CD4-positive, alpha-beta memory T cell (primary cell): ENCODE data around the gene GCDH. TPM values are rescaled to one million over a fixed set of nuclear protein-coding genes. Genes with fewer than 3 reads are reported as not detected.

ENCODE experiments used
- CTCF ChIA-PET: fragments of 350-600 bp; sonication (Branson Sonifier 250); formaldehyde crosslinking; loops from one replicate; lab custom pipeline; 2021; ENCODE audit warnings: inconsistent platforms; ENCODE audit not compliant: partially characterized antibody; lab: Charles Lee
- POLR2A ChIA-PET: fragments of 350-600 bp; sonication (Branson Sonifier 250); formaldehyde crosslinking; loops from one replicate; lab custom pipeline; 2021; ENCODE audit not compliant: partially characterized antibody; lab: Charles Lee
- DNase-seq, 5 donors: peaks; one replicate each; pipeline versions ENCODE4 v3.0.0 to v3.0.0-alpha.2; 2020 to 2022; ENCODE audit warnings: mixed read lengths in 1 of 5
- H3K27ac ChIP-seq: one replicate; pipeline ENCODE4 v1.7.0; 2013; ENCODE audit warnings: low read depth, low read length
- H3K27me3 ChIP-seq: 2 replicates; pipeline ENCODE4 v1.7.0; 2013; ENCODE audit warnings: mild to moderate bottlenecking, low read length, moderate library complexity; ENCODE audit not compliant: insufficient read depth
- H3K36me3 ChIP-seq: 2 replicates; pipeline ENCODE4 v1.7.0; 2013; ENCODE audit warnings: mild to moderate bottlenecking, low read length, moderate library complexity; ENCODE audit not compliant: insufficient read depth
- H3K4me1 ChIP-seq: 2 replicates; pipeline ENCODE4 v1.7.0; 2013; ENCODE audit warnings: mild to moderate bottlenecking, low read length, moderate library complexity; ENCODE audit not compliant: insufficient read depth
- H3K4me3 ChIP-seq, 2 donors: one replicate each; pipeline ENCODE4 v1.7.0; 2013; ENCODE audit warnings: low read length in 2 of 2, mild to moderate bottlenecking in 1 of 2
- H3K9me3 ChIP-seq, 2 donors: one replicate each; pipeline ENCODE4 v1.7.0; 2013; ENCODE audit warnings: low read length in 2 of 2, control low read depth in 1 of 2; ENCODE audit not compliant: control insufficient read depth in 1 of 2
- H3K27ac Mint-ChIP-seq, 7 donors: one replicate each; pipeline ENCODE4 v1.8.0; 2020 to 2021; ENCODE audit warnings: mixed read lengths in 7 of 7, mild to moderate bottlenecking in 6 of 7, inconsistent platforms in 3 of 7, moderate library complexity in 3 of 7
- H3K27me3 Mint-ChIP-seq, 2 donors: one replicate each; pipeline ENCODE4 v1.8.0; 2020 to 2021; ENCODE audit warnings: mixed read lengths in 2 of 2
- H3K36me3 Mint-ChIP-seq, 2 donors: one replicate each; pipeline ENCODE4 v1.8.0; 2020 to 2021; ENCODE audit warnings: mixed read lengths in 2 of 2, inconsistent platforms in 1 of 2, mild to moderate bottlenecking in 1 of 2
- H3K4me1 Mint-ChIP-seq, 4 donors: one replicate each; pipeline ENCODE4 v1.8.0; 2020 to 2021; ENCODE audit warnings: mixed read lengths in 4 of 4, mild to moderate bottlenecking in 1 of 4
- H3K4me3 Mint-ChIP-seq, 8 donors: one replicate each; pipeline ENCODE4 v1.8.0; 2020 to 2021; ENCODE audit warnings: mixed read lengths in 8 of 8, mild to moderate bottlenecking in 7 of 8, moderate library complexity in 6 of 8, inconsistent platforms in 3 of 8
- H3K9me3 Mint-ChIP-seq, 8 donors: one replicate each; pipeline ENCODE4 v1.8.0; 2020 to 2021; ENCODE audit warnings: mixed read lengths in 8 of 8, mild to moderate bottlenecking in 5 of 8, inconsistent platforms in 3 of 8, moderate library complexity in 1 of 8
- intact Hi-C: fragments of 100-400 bp; cut with micrococcal nuclease; formaldehyde crosslinking; loops from one replicate; pipeline ENCODE4 v1.15.1; 2023
- polyA plus RNA-seq, 2 donors: library from polyadenylated mRNA; unstranded; fragments of 300-500 nt; fragmentation: Illumina TruSeq; gene quantifications; one replicate each; pipeline ENCODE4 v1.2.3, GENCODE V29; 2021
- total RNA-seq, 2 experiments: library from RNA; stranded (reverse); gene quantifications; one replicate each; pipeline ENCODE4 v1.2.3, GENCODE V29; 2021

Gene GCDH
- total and polyA plus RNA-seq, 4 experiments from 2014 or later, result 16.5 to 66.1 (median 45.7) TPM

- peaks cover 7 to 10% of the 10 kb centered on the region in 2 donors for H3K27me3 Mint-ChIP-seq
- H3K9me3 Mint-ChIP-seq, result no peaks in the 10 kb centered on the region
- H3K4me1 ChIP-seq, result peaks cover 8% of the 10 kb centered on the region
- peak in 1 of 5 donors; percentile 33 for DNase-seq
- no peaks in the 10 kb centered on the region for H3K27me3 ChIP-seq
- intact Hi-C loops, result no loop called here
- POLR2A ChIA-PET, result no interaction called here
- CTCF ChIA-PET, result no interaction called here
- H3K27ac ChIP-seq, result no peak overlapping the region
- no peak overlapping the region for H3K4me3 ChIP-seq
- H3K4me1 Mint-ChIP-seq, result peaks cover 5 to 13% (median 9%) of the 10 kb centered on the region in 4 donors
- no peaks in the 10 kb centered on the region for H3K36me3 ChIP-seq
- peak overlapping the region in 6 of 8 donors; percentile 42 to 81 (median 63) for H3K4me3 Mint-ChIP-seq
- H3K27ac Mint-ChIP-seq, result no peak overlapping the region
- H3K9me3 ChIP-seq, result no peaks in the 10 kb centered on the region
- no peaks in the 10 kb centered on the region for H3K36me3 Mint-ChIP-seq
These were observed 24.4 kb upstream of the GCDH start for GRCh38 chr19:12866416-12867119.

- Histone ChIP-seq H3K4me3 (peak overlapping the region; percentile 43 to 52), H3K9me3 (no peaks in the 10 kb centered on the region), H3K27me3 (no peaks in the 10 kb centered on the region), H3K27ac (no peak overlapping the region), H3K36me3 (no peaks in the 10 kb centered on the region), H3K4me1 (peaks cover 8% of the 10 kb centered on the region)
- DNase-seq, result peak; percentile 40 to 67 (median 45)
- intact Hi-C loops, result no loop called here
- peaks cover 2 to 7% of the 10 kb centered on the region in 2 donors for H3K36me3 Mint-ChIP-seq
- CTCF ChIA-PET, result interaction anchor here (0.9 kb wide), 1 partner anchor 20 kb away, joined by 4 read pairs; no protein-coding TSS in a partner anchor
- H3K27ac Mint-ChIP-seq, result peak overlapping the region in 1 of 7 donors; percentile 25
- peaks cover 0 to 4% (median 0%) of the 10 kb centered on the region in 8 donors for H3K9me3 Mint-ChIP-seq
- POLR2A ChIA-PET, result interaction anchor here (1.4 kb wide), 1 partner anchor 24 kb away, joined by 3 read pairs; the partner anchor contains the start of gene GCDH
- peak overlapping the region; percentile 54 to 82 (median 72) for H3K4me3 Mint-ChIP-seq
- H3K4me1 Mint-ChIP-seq, result peaks cover 8 to 17% (median 11%) of the 10 kb centered on the region in 4 donors
- H3K27me3 Mint-ChIP-seq, result peaks cover 7 to 10% of the 10 kb centered on the region in 2 donors
These were observed 23.6 kb upstream of the GCDH start for GRCh38 chr19:12867120-12868099.

- CTCF ChIA-PET, result interaction anchor here (0.6 kb wide), 1 partner anchor 10 kb away, joined by 3 read pairs; no protein-coding TSS in a partner anchor
- H3K27me3 Mint-ChIP-seq, result peaks cover 6 to 7% of the 10 kb centered on the region in 2 donors
- intact Hi-C loops, result no loop called here
- Histone ChIP-seq H3K4me1 (peaks cover 8% of the 10 kb centered on the region), H3K9me3 (no peaks in the 10 kb centered on the region), H3K27me3 (no peaks in the 10 kb centered on the region), H3K27ac (no peak overlapping the region), H3K36me3 (no peaks in the 10 kb centered on the region), H3K4me3 (no peak overlapping the region)
- DNase-seq, result no peak
- peaks cover 7 to 11% of the 10 kb centered on the region in 2 donors for H3K36me3 Mint-ChIP-seq
- peak overlapping the region in 1 of 8 donors; percentile 82 for H3K4me3 Mint-ChIP-seq
- POLR2A ChIA-PET, result interaction anchor here (1.4 kb wide), 1 partner anchor 23 kb away, joined by 3 read pairs; the partner anchor contains the start of gene GCDH
- H3K9me3 Mint-ChIP-seq, result peaks cover 0 to 4% (median 0%) of the 10 kb centered on the region in 8 donors
- H3K4me1 Mint-ChIP-seq, result peaks cover 8 to 27% (median 11%) of the 10 kb centered on the region in 4 donors
- H3K27ac Mint-ChIP-seq, result no peak overlapping the region
These were observed 22.3 kb upstream of the GCDH start for GRCh38 chr19:12868540-12869112.

- Mint-ChIP-seq H3K27ac (no peak overlapping the region), H3K4me1 (peaks cover 6 to 21% (median 8%) of the 10 kb centered on the region in 4 donors), H3K4me3 (no peak overlapping the region), H3K9me3 (peaks cover 0 to 4% (median 0%) of the 10 kb centered on the region in 8 donors), H3K27me3 (peaks cover under 1 to 3% of the 10 kb centered on the region in 2 donors), H3K36me3 (peaks cover 21% of the 10 kb centered on the region in 2 donors)
- Histone ChIP-seq H3K27me3 (no peaks in the 10 kb centered on the region), H3K4me1 (peaks cover 8% of the 10 kb centered on the region), H3K27ac (no peak overlapping the region), H3K9me3 (no peaks in the 10 kb centered on the region), H3K4me3 (no peak overlapping the region), H3K36me3 (peaks cover 5% of the 10 kb centered on the region)
- DNase-seq, result no peak
- CTCF ChIA-PET, result interaction anchor here (0.6 to 3.0 kb wide), 6 partner anchors 10 to 114 kb away, joined by 3 to 16 read pairs (median 6); partner anchors contain the start of gene DNASE2
- intact Hi-C loops, result no loop called here
- POLR2A ChIA-PET, result no interaction called here
These were observed 19.3 kb upstream of the GCDH start for GRCh38 chr19:12871681-12872080.

- DNase-seq, result no peak
- Mint-ChIP-seq H3K4me1 (peaks cover 2 to 16% (median 5%) of the 10 kb centered on the region in 4 donors), H3K4me3 (no peak overlapping the region), H3K27me3 (peaks cover 0 to 3% of the 10 kb centered on the region in 2 donors), H3K9me3 (peaks cover 0 to 4% (median 0%) of the 10 kb centered on the region in 8 donors), H3K27ac (peak overlapping the region in 1 of 7 donors; percentile 50), H3K36me3 (peaks cover 21 to 25% of the 10 kb centered on the region in 2 donors)
- intact Hi-C loops, result no loop called here
- Histone ChIP-seq H3K27me3 (no peaks in the 10 kb centered on the region), H3K36me3 (peaks cover 5% of the 10 kb centered on the region), H3K4me1 (peaks cover 5% of the 10 kb centered on the region), H3K9me3 (no peaks in the 10 kb centered on the region), H3K4me3 (no peak overlapping the region), H3K27ac (no peak overlapping the region)
- ChIA-PET POLR2A (interaction anchor here (1.5 to 1.7 kb wide), 2 partner anchors 13 to 84 kb away, joined by 3 to 5 read pairs; no protein-coding TSS in a partner anchor), CTCF (interaction anchor here (0.9 to 3.0 kb wide), 7 partner anchors 10 to 114 kb away, joined by 4 to 16 read pairs (median 8); partner anchors contain the start of gene DNASE2)
These were observed 18.7 kb upstream of the GCDH start for GRCh38 chr19:12872255-12872654.
